A549 (cell line): ENCODE results near the gene PPCS.

Experiments used
- BHLHE40 ChIP-seq: IDR thresholded peaks from 2 replicates; pipeline ENCODE4 v1.6.1; 2012; ENCODE audit warnings: low read depth, low read length, inconsistent platforms
- CBX2 ChIP-seq: fragments of 200-600 bp; sonication (generic); IDR thresholded peaks from 2 replicates; pipeline ENCODE4 v1.6.1; 2016; ENCODE audit warnings: low read depth, mild to moderate bottlenecking, borderline replicate concordance
- CTCF ChIP-seq: fragments of >200 bp; sonication (Bioruptor Twin); formaldehyde crosslinking; IDR thresholded peaks from 3 replicates; pipeline ENCODE4 v1.5.1; 2016
- ELK1 ChIP-seq: fragments of 150-350 bp; IDR thresholded peaks from 2 replicates; pipeline ENCODE4 v1.6.1; 2014; ENCODE audit warnings: low read depth, mild to moderate bottlenecking, low read length
- EP300 ChIP-seq, 2 experiments: fragments of >200 bp; sonication (Bioruptor Twin); formaldehyde crosslinking; IDR thresholded peaks; 2 replicates in 1 of 2; 3 replicates in 1 of 2; pipeline ENCODE4 v1.6.1; 2016 to 2017
- MAFK ChIP-seq: fragments of 450-650 bp; IDR thresholded peaks from 2 replicates; pipeline ENCODE4 v1.6.1; 2014; ENCODE audit not compliant: partially characterized antibody
- PBX3 ChIP-seq: IDR thresholded peaks from 2 replicates; pipeline ENCODE4 v1.6.1; 2012
- POLR2A ChIP-seq: IDR thresholded peaks from 2 replicates; pipeline ENCODE4 v1.6.1; 2012; ENCODE audit warnings: mild to moderate bottlenecking, low read length

- TF ChIP-seq ELK1 = no peak
- TF ChIP-seq CTCF = no peak
- no peak for TF ChIP-seq POLR2A
- TF ChIP-seq CBX2 = no peak
- TF ChIP-seq PBX3 = no peak
- no peak for TF ChIP-seq BHLHE40
- TF ChIP-seq MAFK = no peak
- TF ChIP-seq EP300 (IDR thresholded peaks at IDR 0.05) = no peak
These were observed 13.4 kb downstream of the PPCS start for GRCh38 chr1:42469727-42470126.
